ENCODE measurements around the gene TESMIN. TPM values are rescaled to one million over a fixed set of nuclear protein-coding genes. Genes with fewer than 3 reads are reported as not detected.

TESMIN gene
- total RNA-seq, 1 experiment from 2014 or later: 45.2 TPM

GRCh38 chr11:68784653-68785052 is 33.3 kb upstream of the TESMIN start:
- H3K27me3 ChIP-seq (ENCODE audit: insufficient read depth, low read length): no peaks in the 10 kb centered on the region
- peaks cover 7 to 8% of the 10 kb centered on the region in 2 experiments for H3K4me1 Mint-ChIP-seq
- WGBS (ENCODE audit: extremely low coverage, insufficient read length, low lambda C conversion rate): no CpG with 5 or more reads among the region's 16 CpGs

More at GRCh38 chr11:68784653-68785052, 33.3 kb upstream of the TESMIN start:
- no peak for TF ChIP-seq CTCF (conservative IDR thresholded peaks at IDR 0.05)
- no peak overlapping the region for H2AK5ac ChIP-seq (ENCODE audit: insufficient read length, low read length)
- no peak overlapping the region for H2BK5ac ChIP-seq (ENCODE audit: insufficient read length, low read length)
- H3K4me2 ChIP-seq (ENCODE audit: insufficient read depth, insufficient read length, low read length): no peak overlapping the region
- no peak overlapping the region for H2BK120ac ChIP-seq (ENCODE audit: low read depth, low read length, poor library complexity, severe bottlenecking)
- H3K27ac ChIP-seq (ENCODE audit: insufficient read length, low read depth, low read length): no peak overlapping the region
- peaks cover 3% of the 10 kb centered on the region; the same call in 1 of the 2 replicates for H3K4me1 ChIP-seq (ENCODE audit: insufficient read depth, low read length)
- H2BK12ac ChIP-seq (ENCODE audit: insufficient read length, low read depth, low read length): no peak overlapping the region
- H2BK20ac ChIP-seq (ENCODE audit: low read depth, low read length, poor library complexity, severe bottlenecking): no peak overlapping the region
- H4K91ac ChIP-seq (ENCODE audit: insufficient read length, low read depth, low read length): no peak overlapping the region
- H3K4ac ChIP-seq (ENCODE audit: low read depth, low read length): no peak overlapping the region
- no peak overlapping the region for H3K18ac ChIP-seq (ENCODE audit: insufficient read length, low read depth, low read length)
- no peaks in the 10 kb centered on the region for H4K20me1 ChIP-seq (ENCODE audit: control insufficient read depth, insufficient read depth, insufficient read length)
- no peaks in the 10 kb centered on the region for H3K27me3 Mint-ChIP-seq (ENCODE audit: low read depth)
- H3K79me1 ChIP-seq (ENCODE audit: insufficient read depth, low read depth, low read length, poor library complexity, severe bottlenecking): no peaks in the 10 kb centered on the region
- H4K5ac ChIP-seq (ENCODE audit: insufficient read length, low read depth, low read length): no peak overlapping the region
- H3K9me3 Mint-ChIP-seq: no peaks in the 10 kb centered on the region; a peak in 1 of 5 replicates
- peaks cover 0 to 3% (median 0%) of the 10 kb centered on the region in 3 experiments; a peak in 1 of 7 replicates for H3K36me3 Mint-ChIP-seq (ENCODE audit: insufficient read depth in 1 of 3, low read depth in 3 of 3)
- H3K9ac ChIP-seq (ENCODE audit: extremely low read depth, insufficient read length, low read length): no peak overlapping the region
- no peak overlapping the region for H3K56ac ChIP-seq (ENCODE audit: insufficient read length, low read depth, low read length)
- H3K27ac Mint-ChIP-seq: no peak overlapping the region
- H2BK15ac ChIP-seq (ENCODE audit: low read depth, low read length): no peak overlapping the region
- H3K23me2 ChIP-seq (ENCODE audit: insufficient read length, low read depth, low read length, poor library complexity, severe bottlenecking): no peaks in the 10 kb centered on the region
- H3K9me3 ChIP-seq (ENCODE audit: control insufficient read depth, low read depth, low read length): no peaks in the 10 kb centered on the region
- no peak overlapping the region for H3K23ac ChIP-seq (ENCODE audit: insufficient read length, low read depth, low read length)
- H3T11ph ChIP-seq (ENCODE audit: low read length): no peak overlapping the region
- no peak overlapping the region for H2AFZ ChIP-seq (ENCODE audit: low read length)
- no peak overlapping the region for H4K8ac ChIP-seq (replicated peaks; ENCODE audit: insufficient read length, low read depth, low read length)
- no peak overlapping the region for H3K14ac ChIP-seq (ENCODE audit: insufficient read depth, low read length)
- H3K79me2 ChIP-seq (ENCODE audit: insufficient read depth, low read length): no peaks in the 10 kb centered on the region
- DNase-seq: no peak
- no peak overlapping the region for H3K4me3 Mint-ChIP-seq
